Inflammatory macrophage treated with lipopolysaccharide for 1 hour (primary cell): ENCODE data around the gene SPIB.
"Not testable (repeated sequence)": the region's sequence is repeated elsewhere in the genome, so short reads cannot be mapped to it uniquely, and the experiment has no call there.

ENCODE experiments used
- DNase-seq, 2 donors: peaks; one replicate each; pipeline ENCODE4 v3.0.0-alpha.2; 2020 to 2022

Gene SPIB

GRCh38 chr19:50418176-50419021 is at the start of gene SPIB:
Gene SPIB, plus strand, starts transcription at chr19:50418938. Its CDS starts 25 bp downstream, at chr19:50418963.
- DNase-seq: no peak

DNA sequence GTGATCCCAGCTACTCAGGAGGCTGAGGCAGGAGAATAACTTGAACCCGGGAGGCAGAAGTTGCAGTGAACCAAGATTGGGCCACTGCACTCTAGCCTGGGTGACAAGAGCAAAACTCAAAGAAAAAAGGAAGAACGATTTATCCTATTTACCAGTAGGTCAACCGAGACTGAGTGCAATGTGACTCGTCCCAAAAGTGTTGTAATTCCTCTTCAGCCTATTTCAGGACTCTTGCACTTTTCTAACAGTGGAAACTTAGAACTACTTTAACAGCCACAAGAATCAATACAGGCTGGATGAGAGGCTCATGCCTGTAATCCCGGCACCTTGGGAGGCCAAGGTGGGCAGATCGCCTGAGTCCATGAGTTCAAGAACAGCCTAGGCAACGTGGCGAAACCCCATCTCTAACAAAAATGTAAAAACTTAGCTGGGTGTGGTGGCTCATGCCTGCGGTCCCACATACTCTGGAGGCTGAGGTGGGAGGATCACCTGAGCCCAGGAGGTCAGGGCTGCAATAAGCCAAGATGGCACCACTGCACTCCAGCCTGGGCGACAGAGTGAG is 46.7 kb upstream of the SPIB start:
- DNase-seq: peak; percentile 50 to 68

GRCh38 chr19:50376166-50377050 is 42.3 kb upstream of the SPIB start, which contains the start of gene NR1H2:
Gene NR1H2, plus strand, starts transcription at chr19:50376457. Its CDS starts 1,149 bp downstream, at chr19:50377606.
- DNase-seq: peak; percentile 95 to 99

- no peak for DNase-seq
These were observed 41.7 kb upstream of the SPIB start for GRCh38 chr19:50377051-50377461.

DNA sequence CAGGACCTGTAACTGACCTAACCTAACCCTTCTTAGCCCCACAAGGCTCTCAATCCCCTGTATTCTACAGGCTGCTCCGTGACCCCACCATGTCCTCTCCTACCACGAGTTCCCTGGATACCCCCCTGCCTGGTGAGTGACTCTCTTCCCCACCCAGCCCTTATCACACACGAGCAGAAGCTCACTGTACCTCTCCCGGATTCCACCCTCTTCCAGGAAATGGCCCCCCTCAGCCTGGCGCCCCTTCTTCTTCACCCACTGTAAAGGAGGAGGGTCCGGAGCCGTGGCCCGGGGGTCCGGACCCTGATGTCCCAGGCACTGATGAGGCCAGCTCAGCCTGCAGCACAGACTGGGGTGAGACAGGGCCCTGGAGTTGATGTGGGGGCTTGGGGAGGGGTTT is 41.2 kb upstream of the SPIB start:
- DNase-seq: no peak

DNA sequence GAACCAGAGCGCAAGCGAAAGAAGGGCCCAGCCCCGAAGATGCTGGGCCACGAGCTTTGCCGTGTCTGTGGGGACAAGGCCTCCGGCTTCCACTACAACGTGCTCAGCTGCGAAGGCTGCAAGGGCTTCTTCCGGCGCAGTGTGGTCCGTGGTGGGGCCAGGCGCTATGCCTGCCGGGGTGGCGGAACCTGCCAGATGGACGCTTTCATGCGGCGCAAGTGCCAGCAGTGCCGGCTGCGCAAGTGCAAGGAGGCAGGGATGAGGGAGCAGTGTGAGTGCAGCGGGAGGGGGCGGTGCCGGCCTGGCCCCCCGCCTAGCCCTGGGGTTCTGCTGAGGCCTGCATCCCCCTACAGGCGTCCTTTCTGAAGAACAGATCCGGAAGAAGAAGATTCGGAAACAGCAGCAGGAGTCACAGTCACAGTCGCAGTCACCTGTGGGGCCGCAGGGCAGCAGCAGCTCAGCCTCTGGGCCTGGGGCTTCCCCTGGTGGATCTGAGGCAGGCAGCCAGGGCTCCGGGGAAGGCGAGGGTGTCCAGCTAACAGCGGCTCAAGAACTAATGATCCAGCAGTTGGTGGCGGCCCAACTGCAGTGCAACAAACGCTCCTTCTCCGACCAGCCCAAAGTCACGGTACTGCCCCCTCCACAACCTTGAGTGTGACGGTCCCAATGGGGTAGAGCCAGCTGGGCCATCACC is 40.4 kb upstream of the SPIB start:
- DNase-seq: no peak

DNA sequence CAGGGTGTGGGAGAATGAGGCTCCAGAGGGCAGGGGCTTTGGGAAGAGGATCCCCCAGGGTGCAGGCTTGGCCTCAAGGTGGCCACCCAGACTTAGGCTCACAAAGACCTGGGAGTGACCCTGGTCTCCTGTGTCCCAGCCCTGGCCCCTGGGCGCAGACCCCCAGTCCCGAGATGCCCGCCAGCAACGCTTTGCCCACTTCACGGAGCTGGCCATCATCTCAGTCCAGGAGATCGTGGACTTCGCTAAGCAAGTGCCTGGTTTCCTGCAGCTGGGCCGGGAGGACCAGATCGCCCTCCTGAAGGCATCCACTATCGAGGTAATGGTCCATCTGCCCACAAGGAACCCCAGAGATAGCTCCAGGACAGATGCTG is 39.9 kb upstream of the SPIB start:
- DNase-seq: no peak

- no peak for DNase-seq
These were observed 39.1 kb upstream of the SPIB start for GRCh38 chr19:50379602-50380001.

GRCh38 chr19:50380137-50380536 is 38.6 kb upstream of the SPIB start:
- no peak for DNase-seq

DNA sequence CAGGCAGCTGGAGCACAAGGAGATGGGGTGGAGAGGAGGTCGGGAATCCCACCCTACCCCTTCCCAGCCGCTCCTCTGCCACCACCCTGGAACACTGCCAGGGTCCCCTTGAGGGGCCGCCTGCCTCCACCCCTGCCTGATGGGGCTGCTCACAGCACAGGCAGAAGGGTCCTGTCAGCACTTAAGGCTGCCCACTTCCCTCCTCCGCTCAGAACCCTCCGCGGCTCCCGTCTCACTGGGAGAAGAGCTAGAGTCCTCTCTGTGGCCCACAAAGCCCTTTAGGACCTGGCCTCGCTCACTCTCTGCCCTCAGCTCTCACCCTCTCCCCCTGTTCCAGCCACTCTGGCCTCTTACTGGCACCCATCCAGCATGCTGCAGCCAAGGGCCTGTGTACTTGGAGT is 38.0 kb upstream of the SPIB start:
- DNase-seq: no peak

DNA sequence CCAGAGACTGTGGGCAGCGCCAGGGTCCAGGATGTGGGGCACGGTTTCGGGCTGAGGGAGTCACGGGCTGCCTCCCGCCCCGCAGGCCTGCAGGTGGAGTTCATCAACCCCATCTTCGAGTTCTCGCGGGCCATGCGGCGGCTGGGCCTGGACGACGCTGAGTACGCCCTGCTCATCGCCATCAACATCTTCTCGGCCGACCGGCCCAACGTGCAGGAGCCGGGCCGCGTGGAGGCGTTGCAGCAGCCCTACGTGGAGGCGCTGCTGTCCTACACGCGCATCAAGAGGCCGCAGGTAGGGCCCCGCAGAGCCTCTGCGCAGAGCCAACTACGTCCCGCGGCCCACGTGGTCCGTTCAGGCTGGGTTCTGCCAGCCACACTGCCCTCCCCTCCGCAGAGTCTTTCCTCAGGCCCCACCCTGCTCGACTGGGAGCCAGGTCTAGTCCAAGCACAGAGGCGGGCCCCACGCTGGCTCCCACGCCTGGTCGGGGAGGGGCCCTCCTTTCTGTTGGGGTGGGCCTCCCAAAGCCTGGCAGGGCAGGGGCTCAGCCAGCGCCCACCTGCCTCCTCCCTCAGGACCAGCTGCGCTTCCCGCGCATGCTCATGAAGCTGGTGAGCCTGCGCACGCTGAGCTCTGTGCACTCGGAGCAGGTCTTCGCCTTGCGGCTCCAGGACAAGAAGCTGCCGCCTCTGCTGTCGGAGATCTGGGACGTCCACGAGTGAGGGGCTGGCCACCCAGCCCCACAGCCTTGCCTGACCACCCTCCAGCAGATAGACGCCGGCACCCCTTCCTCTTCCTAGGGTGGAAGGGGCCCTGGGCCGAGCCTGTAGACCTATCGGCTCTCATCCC is 36.6 kb upstream of the SPIB start:
- DNase-seq: no peak

DNA sequence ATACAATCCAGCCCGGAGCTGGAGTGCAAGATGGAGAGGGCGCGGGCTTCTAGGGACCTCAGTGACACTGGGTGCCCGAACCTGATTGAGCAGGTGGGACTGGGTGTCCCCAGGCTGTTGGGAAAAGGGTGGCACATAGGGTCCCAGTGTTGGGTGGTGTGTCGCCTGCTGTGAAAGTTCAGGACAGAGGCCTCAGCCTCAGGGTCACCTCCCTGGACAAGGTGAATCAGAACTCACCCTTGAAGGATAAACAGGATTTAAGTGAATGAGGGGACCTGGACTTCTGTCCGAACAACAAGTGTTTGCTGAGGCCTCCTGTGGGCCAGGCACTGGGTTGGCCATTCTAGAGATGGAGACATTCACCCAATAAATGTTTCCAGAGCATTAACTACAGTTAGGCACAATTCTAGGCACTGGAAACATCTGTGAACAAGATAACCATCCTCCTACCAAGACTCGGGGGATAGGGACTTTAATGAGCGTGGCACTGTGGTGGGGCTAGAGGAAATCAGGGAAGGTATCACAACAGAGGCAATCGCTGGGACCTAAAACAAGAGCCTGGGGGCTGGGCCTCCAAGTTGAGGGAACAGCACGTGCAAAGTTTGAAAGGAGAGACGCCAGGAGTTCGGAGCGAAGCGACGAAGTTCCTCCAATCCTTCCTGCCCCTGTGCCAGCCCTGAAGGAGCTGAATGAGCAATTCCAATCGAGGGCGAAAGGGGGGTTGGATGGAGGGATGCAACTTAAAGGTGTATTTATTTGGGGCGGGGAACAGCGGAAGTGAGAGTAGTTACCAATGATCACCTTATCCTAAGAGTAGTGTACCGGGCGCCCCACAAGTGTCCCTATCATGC is 35.5 kb upstream of the SPIB start:
- no peak for DNase-seq

DNA sequence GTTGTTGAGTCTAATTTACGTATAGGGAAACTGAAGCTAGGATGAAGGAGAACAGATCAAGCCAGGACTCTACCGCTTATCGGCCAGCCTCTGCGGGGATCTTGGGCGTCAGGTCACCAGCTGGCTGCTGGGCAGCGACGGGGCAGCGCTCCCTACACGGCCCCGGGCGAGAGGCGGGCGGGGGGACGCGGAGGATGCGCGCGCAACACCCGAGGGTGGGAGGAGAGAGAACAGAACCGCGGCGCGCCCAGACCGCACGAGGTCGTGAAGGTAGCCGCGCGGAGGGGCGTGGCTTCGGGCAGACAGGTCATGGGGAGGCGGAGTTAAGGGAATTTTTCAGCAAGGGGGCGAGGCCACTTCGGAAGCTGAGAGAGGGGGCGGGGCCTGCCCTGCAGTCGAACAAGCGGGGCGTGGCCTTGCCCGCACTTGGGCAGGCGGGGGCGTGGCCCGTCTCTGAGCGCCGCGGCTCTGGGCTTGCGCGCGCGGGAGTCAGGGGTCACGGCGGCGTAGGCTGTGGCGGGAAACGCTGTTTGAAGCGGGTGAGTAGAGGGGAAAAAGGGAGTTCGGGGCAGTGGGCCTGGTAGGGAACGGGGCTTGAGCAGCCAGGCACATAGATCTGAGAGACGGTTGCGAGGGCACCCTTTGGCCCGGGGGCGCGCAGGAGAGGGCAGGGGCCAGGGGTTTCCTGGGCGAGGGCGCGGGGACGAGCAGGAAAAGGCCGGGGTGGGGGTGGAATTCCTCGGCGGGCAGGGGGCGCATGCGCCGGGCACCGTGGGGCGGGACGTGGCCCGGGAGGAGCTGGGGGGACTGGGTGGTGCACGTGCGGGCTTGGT is 34.7 kb upstream of the SPIB start, which contains the start of gene POLD1:
POLD1 (plus strand) TSS at position 496 of the 833 bp plus-strand sequence. CDS start 14,505 bp downstream, outside the sequence.
- peak; percentile 95 to 98 for DNase-seq

DNA sequence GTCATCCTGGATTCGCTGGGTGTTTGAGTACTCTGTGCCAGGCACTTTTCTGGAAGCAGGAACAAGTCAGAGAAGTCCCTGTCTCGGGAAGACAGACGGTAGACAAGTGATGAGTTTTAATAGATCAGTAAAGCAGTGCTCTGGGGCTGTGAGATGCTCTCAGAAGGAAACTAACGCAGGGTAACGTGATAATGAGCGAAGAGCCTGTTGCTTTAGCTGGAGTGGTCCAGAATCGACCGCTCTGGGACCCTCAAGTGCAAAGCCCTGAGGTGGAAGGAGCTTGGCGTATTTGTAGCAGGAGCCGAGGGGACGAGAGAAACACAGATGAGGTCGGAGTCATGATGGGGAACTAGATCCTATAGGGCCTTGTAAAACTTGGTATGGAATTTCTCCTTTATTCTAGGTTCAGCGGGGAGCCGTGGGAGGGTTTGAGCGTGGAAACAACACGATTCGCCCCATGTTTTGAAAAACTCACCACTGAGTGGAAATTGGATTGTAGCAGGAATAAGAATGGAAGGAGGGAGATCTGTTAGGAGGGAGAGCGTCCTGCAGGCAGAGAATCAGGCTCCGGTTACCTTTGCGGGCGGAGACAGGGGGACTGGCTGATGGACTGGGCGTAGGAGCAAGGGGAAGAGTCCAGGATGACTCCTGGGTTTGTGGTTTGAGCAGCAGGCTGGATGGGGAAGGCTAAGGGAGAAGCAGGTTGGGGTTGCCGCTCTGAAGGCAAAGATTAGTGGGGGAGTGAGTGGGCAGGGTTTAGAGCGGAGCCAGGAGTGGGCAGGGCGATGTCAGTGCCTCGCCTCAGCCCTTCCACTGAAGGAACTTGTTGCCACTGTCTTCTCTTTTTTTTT is 33.8 kb upstream of the SPIB start:
- peak; percentile 71 to 91 for DNase-seq

- DNase-seq: peak; percentile 75 to 83
These were observed 31.4 kb upstream of the SPIB start for GRCh38 chr19:50387176-50387867.

DNA sequence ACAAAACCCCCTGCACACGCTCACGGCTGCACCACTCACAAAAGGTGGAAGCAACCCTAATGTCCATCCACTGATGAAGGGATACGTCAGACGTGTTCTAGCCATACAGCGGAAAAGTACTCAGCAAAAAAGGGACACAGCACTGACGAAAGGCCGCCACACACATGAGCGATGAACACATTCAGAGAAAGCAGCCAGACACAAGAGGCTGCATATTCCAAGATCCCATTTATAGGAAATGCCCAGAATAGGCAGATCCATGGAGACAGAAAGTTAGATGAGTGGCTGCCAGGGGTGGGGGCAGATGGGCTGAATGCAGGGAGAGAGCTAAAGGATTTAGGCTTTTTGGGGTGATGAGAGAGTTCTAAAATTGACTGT is 30.9 kb upstream of the SPIB start:
- DNase-seq: no peak

- DNase-seq: not testable (repeated sequence)
These were observed 28.4 kb upstream of the SPIB start for GRCh38 chr19:50390295-50390694.

- not testable (repeated sequence) for DNase-seq
These were observed 27.8 kb upstream of the SPIB start for GRCh38 chr19:50390952-50391351.
